MM.1S (cell line): Measurements from ENCODE around the gene SAMD9L.

ENCODE experiments used
- DNase-seq: peaks from one replicate; pipeline ENCODE4 v3.0.0-alpha.2; 2015
- H2AFZ ChIP-seq: fragments of 300-600 bp; sonication (generic); 2 replicates; pipeline ENCODE4 v1.6.0; 2016; ENCODE audit warnings: antibody characterized with exemption, low read length
- H3F3A ChIP-seq: fragments of 300-600 bp; sonication (generic); 2 replicates; pipeline ENCODE4 v1.6.1; 2016; ENCODE audit warnings: mild to moderate bottlenecking, antibody characterized with exemption, low read length, moderate library complexity, mixed read lengths; ENCODE audit not compliant: insufficient read depth
- H3K27ac ChIP-seq: fragments of 300-600 bp; sonication (generic); 2 replicates; pipeline ENCODE4 v1.5.1; 2016; ENCODE audit warnings: mild to moderate bottlenecking, low read length
- H3K27me3 ChIP-seq: fragments of 300-600 bp; sonication (generic); replicated peaks from 2 replicates; pipeline ENCODE4 v1.6.0; 2016; ENCODE audit warnings: low read length; ENCODE audit not compliant: insufficient read depth
- H3K36me3 ChIP-seq: fragments of 300-600 bp; sonication (generic); replicated peaks from 2 replicates; pipeline ENCODE4 v1.6.1; 2016; ENCODE audit warnings: mild to moderate bottlenecking, low read length, mixed read lengths; ENCODE audit not compliant: insufficient read depth
- H3K4me1 ChIP-seq: fragments of 300-600 bp; sonication (generic); 2 replicates; pipeline ENCODE4 v1.6.1; 2016; ENCODE audit warnings: low read length, mixed read lengths
- H3K4me2 ChIP-seq: fragments of 300-600 bp; sonication (generic); 2 replicates; pipeline ENCODE4 v1.6.0; 2016; ENCODE audit warnings: low read depth, low read length
- H3K4me3 ChIP-seq: fragments of 300-600 bp; sonication (generic); 2 replicates; pipeline ENCODE4 v1.5.1; 2016; ENCODE audit warnings: low read length, mixed read lengths
- H3K79me2 ChIP-seq: fragments of 300-600 bp; sonication (generic); 2 replicates; pipeline ENCODE4 v1.6.1; 2016; ENCODE audit warnings: mixed run types, low read length, mixed read lengths
- H3K9ac ChIP-seq: fragments of 300-600 bp; sonication (generic); 2 replicates; pipeline ENCODE4 v1.6.1; 2016; ENCODE audit warnings: low read length, mixed read lengths
- H3K9me2 ChIP-seq: fragments of 300-600 bp; sonication (generic); replicated peaks from 2 replicates; pipeline ENCODE4 v1.6.1; 2016; ENCODE audit warnings: mild to moderate bottlenecking, low read length, mixed read lengths; ENCODE audit not compliant: insufficient read depth
- H3K9me3 ChIP-seq: fragments of 300-600 bp; sonication (generic); replicated peaks from 2 replicates; pipeline ENCODE4 v1.6.1; 2016; ENCODE audit warnings: mild to moderate bottlenecking, low read length, mixed read lengths; ENCODE audit not compliant: insufficient read depth
- H4K20me1 ChIP-seq: fragments of 300-600 bp; sonication (generic); 2 replicates; pipeline ENCODE4 v1.6.1; 2016; ENCODE audit warnings: mild to moderate bottlenecking, low read length, moderate library complexity, mixed read lengths; ENCODE audit not compliant: insufficient read depth
- EZH2 ChIP-seq: fragments of 300-600 bp; sonication (generic); optimal IDR thresholded peaks from 2 replicates; pipeline ENCODE3; 2017; ENCODE audit warnings: low read depth, mild to moderate bottlenecking, antibody characterized with exemption, low read length, mixed read lengths
- EZH2phosphoT487 ChIP-seq: fragments of 300-600 bp; sonication (generic); IDR thresholded peaks from 2 replicates; pipeline ENCODE4 v1.6.1; 2018; ENCODE audit warnings: antibody characterized with exemption, low read length
- TF ChIP-seq, protein P1 (sequence below): fragments of 300-600 bp; sonication (generic); IDR thresholded peaks from 2 replicates; pipeline ENCODE4 v1.5.1; 2016; ENCODE audit warnings: antibody characterized with exemption, low read length, mixed read lengths

The SAMD9L gene

DNA sequence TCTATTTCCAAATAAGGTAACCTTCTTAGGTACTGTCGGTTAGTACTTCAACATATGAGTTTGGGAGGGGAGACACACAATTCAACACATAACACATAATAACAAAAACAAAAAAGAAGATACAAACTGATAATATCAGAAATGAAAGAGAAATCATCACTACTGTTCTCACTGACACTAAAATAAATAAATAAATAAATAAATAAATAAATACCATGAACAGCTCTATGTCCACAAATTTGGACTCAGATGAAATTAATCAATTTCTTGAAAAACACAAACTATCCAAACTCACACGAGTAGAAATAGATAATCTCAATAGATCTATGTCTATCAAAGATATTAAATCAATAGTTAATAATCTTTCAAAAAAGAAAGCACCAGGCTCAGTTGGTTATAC, 24.5 kb upstream of the SAMD9L start:
- no peak for DNase-seq
- Histone ChIP-seq H3K9ac (no peak overlapping the region), H3K4me1 (no peaks in the 10 kb centered on the region), H3K79me2 (no peaks in the 10 kb centered on the region), H3K4me2 (no peak overlapping the region), H3K27ac (no peak overlapping the region), H3K36me3 (no peaks in the 10 kb centered on the region), H4K20me1 (no peaks in the 10 kb centered on the region), H3F3A (no peaks in the 10 kb centered on the region), H3K27me3 (no peaks in the 10 kb centered on the region), H3K9me2 (no peaks in the 10 kb centered on the region), H2AFZ (no peak overlapping the region), H3K9me3 (0 out of 2 replicates have a peak, but pooled peaks cover 5% of the 10 kb centered on the region), H3K4me3 (no peak overlapping the region)
- TF ChIP-seq EZH2phosphoT487 (no peak), EZH2 (no peak)
- TF ChIP-seq, protein P1, sequence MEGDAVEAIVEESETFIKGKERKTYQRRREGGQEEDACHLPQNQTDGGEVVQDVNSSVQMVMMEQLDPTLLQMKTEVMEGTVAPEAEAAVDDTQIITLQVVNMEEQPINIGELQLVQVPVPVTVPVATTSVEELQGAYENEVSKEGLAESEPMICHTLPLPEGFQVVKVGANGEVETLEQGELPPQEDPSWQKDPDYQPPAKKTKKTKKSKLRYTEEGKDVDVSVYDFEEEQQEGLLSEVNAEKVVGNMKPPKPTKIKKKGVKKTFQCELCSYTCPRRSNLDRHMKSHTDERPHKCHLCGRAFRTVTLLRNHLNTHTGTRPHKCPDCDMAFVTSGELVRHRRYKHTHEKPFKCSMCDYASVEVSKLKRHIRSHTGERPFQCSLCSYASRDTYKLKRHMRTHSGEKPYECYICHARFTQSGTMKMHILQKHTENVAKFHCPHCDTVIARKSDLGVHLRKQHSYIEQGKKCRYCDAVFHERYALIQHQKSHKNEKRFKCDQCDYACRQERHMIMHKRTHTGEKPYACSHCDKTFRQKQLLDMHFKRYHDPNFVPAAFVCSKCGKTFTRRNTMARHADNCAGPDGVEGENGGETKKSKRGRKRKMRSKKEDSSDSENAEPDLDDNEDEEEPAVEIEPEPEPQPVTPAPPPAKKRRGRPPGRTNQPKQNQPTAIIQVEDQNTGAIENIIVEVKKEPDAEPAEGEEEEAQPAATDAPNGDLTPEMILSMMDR: no peak

DNA sequence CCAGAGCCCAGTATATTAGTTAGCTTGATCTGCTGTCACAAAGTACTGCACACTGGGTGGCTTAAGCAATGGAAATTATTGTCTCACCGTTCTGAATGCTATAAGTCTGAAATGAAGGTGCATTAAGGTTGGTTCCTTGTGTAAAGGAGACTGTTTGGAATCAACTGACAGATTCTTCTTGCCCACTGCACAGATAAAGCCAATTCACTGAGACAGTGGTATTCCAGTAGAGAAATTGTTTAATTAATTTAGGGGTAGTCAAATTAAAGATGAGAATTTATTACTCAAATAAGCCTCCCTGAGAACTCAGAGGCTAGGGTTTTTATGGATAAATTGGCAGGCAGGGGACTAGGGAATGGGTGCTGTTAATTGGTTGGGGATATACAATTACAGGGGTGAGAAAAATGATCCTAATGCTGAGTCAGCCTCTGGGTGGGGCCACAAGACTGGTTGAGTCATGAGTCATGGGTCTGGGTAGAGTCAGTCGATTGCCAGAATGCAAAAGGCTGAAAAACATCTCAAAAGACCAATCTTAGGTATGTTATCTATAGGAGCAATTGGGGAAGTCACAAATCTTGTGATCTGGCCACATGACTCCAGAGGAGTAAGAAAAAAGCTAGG, 23.5 kb upstream of the SAMD9L start:
- Histone ChIP-seq H3F3A (no peaks in the 10 kb centered on the region), H3K9me2 (no peaks in the 10 kb centered on the region), H3K79me2 (no peaks in the 10 kb centered on the region), H2AFZ (no peak overlapping the region), H3K27me3 (no peaks in the 10 kb centered on the region), H3K27ac (no peak overlapping the region), H3K9me3 (0 out of 2 replicates have a peak, but pooled peaks cover 5% of the 10 kb centered on the region), H3K4me1 (no peaks in the 10 kb centered on the region), H3K4me2 (no peak overlapping the region), H3K4me3 (no peak overlapping the region), H3K36me3 (no peaks in the 10 kb centered on the region), H3K9ac (no peak overlapping the region), H4K20me1 (no peaks in the 10 kb centered on the region)
- TF ChIP-seq EZH2 (no peak), EZH2phosphoT487 (no peak)
- TF ChIP-seq, protein P1: no peak
- DNase-seq: no peak

DNA sequence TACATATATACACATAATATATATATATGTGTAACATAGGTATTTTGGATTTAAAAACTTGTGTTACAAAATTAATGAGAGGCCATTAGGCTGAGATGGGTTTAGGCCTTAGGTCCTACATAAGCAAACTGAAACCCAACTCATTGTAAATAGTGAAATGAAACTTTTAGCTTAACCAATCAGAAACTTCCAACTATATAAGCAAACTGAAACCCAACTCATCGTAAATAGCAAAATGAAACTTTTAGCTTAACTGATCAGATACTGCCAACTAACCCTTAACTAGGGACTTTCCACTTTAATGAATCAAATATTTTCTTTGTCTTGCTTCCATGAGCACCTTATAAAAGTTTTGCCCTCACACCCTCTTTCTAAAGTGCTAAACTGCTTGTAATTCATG, 17.3 kb upstream of the SAMD9L start:
- DNase-seq: peak; percentile 98
- no peaks in the 10 kb centered on the region for H3K9me3 ChIP-seq
- H3K4me2 ChIP-seq: peak overlapping the region; percentile 64
- no peaks in the 10 kb centered on the region for H3K27me3 ChIP-seq
- H4K20me1 ChIP-seq: no peaks in the 10 kb centered on the region
- no peaks in the 10 kb centered on the region for H3K79me2 ChIP-seq
- no peak overlapping the region; the same call in 1 of the 2 replicates for H2AFZ ChIP-seq
- peaks cover 18% of the 10 kb centered on the region for H3F3A ChIP-seq
- H3K36me3 ChIP-seq: no peaks in the 10 kb centered on the region
- H3K27ac ChIP-seq: peak overlapping the region; percentile 81
- peaks cover 24% of the 10 kb centered on the region for H3K4me1 ChIP-seq
- no peaks in the 10 kb centered on the region for H3K9me2 ChIP-seq
- peak overlapping the region; percentile 12; the same call in 1 of the 2 replicates for H3K9ac ChIP-seq
- TF ChIP-seq EZH2: no peak
- TF ChIP-seq, protein P1: no peak
- no peak for TF ChIP-seq EZH2phosphoT487
- H3K4me3 ChIP-seq: no peak overlapping the region
